ENCODE measurements around the gene TEC. TPM values are rescaled to one million over a fixed set of nuclear protein-coding genes. Genes with fewer than 3 reads are reported as not detected.
A peak's percentile ranks its signal among the peaks of the same experiment; 100 is the strongest.

Gene TEC
- total and polyA plus RNA-seq, 2 of the 8 experiments (the other 6 are each of a cell fraction or from before 2014, with no cell fraction given): 0.73 to 1.8 TPM

DNA sequence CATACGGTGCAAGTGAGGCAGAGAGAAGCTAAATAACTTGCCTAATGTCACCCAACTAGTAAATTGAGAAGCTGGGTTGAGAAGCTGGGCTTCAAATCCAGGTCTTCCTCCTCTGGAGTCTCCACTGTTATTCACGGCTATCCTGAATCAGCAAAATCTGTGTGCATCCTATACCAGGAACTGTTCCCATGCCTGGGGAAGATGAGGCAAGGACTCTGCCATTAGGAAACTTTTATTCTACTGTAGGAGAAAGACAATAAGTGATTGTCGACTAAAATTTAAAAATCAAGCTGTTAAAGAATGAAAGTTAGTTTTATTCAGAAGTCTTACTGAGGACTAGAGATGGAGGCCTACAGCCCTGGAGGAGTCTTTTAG lies 872 bp upstream of the TEC start:
- FAIRE-seq (no peak), DNase-seq (ENCODE audit: low read depth in 1 of 2, low spot score in 2 of 2) (no peak)
- H4K5ac ChIP-seq (ENCODE audit: insufficient read length, low read depth, low read length): no peak overlapping the region
- H2AK5ac ChIP-seq (ENCODE audit: low read depth, low read length): no peak overlapping the region
- H4K91ac ChIP-seq (replicated peaks; ENCODE audit: insufficient read length, low read length): no peak overlapping the region
- H4K20me1 ChIP-seq (replicated peaks in 1 of 2; ENCODE audit: control insufficient read depth in 1 of 2, insufficient read depth in 2 of 2, low read length in 2 of 2): no peaks in the 10 kb centered on the region
- peak overlapping the region; percentile 87 for H2AFZ ChIP-seq (ENCODE audit: low read length)
- H2BK12ac ChIP-seq (ENCODE audit: low read depth, low read length): no peak overlapping the region
- CTCF ChIA-PET (ENCODE audit: partially characterized antibody): interaction anchor here (0.6 to 1.2 kb wide), 3 partner anchors 25 to 99 kb away, joined by 3 to 4 read pairs (median 3); no protein-coding TSS in a partner anchor
- H3K56ac ChIP-seq (replicated peaks; ENCODE audit: insufficient read length, low read depth, low read length): no peak overlapping the region
- H3K79me1 ChIP-seq (ENCODE audit: low read depth, low read length): no peaks in the 10 kb centered on the region
- TF ChIP-seq MAFK (IDR thresholded peaks at IDR 0.05; ENCODE audit: low read depth, low read length) (0 out of 2 replicates have a peak, but pooled peaks have one; percentile 11), JUN (IDR thresholded peaks at IDR 0.05; ENCODE audit: low read depth, low read length) (no peak), RAD21 (IDR thresholded peaks at IDR 0.05 in 1 of 2, conservative IDR thresholded peaks at IDR 0.05 in 1 of 2; ENCODE audit: low read depth in 2 of 2, low read length in 2 of 2) (no peak), SIRT6 (IDR thresholded peaks at IDR 0.05; ENCODE audit: low read length) (no peak), YY1 (IDR thresholded peaks at IDR 0.05; ENCODE audit: low read depth, low read length) (no peak)
- H3K79me2 ChIP-seq (ENCODE audit: control insufficient read depth in 1 of 2, insufficient read depth in 2 of 2, low read length in 2 of 2): peaks cover 5 to 10% of the 10 kb centered on the region in 2 experiments; a peak in 1 of 4 replicates
- POLR2A ChIA-PET (ENCODE audit: partially characterized antibody): no interaction called here
- no peak overlapping the region; the same call in 1 of the 2 replicates for H3K27ac ChIP-seq (ENCODE audit: low read depth, low read length)
- no peak overlapping the region for H3K14ac ChIP-seq (ENCODE audit: insufficient read length)
- WGBS, 2 experiments (ENCODE audit: extremely low coverage in 1 of 2, insufficient coverage in 1 of 2, insufficient read length in 1 of 2, insufficient replicate concordance in 2 of 2, low coverage in 1 of 2, low lambda C conversion rate in 2 of 2, missing lambda C conversion rate in 1 of 2): 69% methylated on average over 3 of the region's 3 CpGs; no CpG with 5 or more reads in 1 of the 2 experiments
- peak overlapping the region; percentile 25; the same call in 1 of the 2 replicates for H3K18ac ChIP-seq (ENCODE audit: extremely low read depth, low read length)
- no peak overlapping the region for H3K23ac ChIP-seq (ENCODE audit: insufficient read length)
- no peaks in the 10 kb centered on the region for H3K36me3 ChIP-seq (ENCODE audit: control insufficient read depth in 2 of 4, insufficient read depth in 4 of 4, low read length in 3 of 4)
- H2BK15ac ChIP-seq (ENCODE audit: low read length): no peak overlapping the region
- no peaks in the 10 kb centered on the region for H3K27me3 ChIP-seq (replicated peaks in 1 of 4; ENCODE audit: control insufficient read depth in 3 of 4, extremely low read depth in 1 of 4, insufficient read depth in 3 of 4, low read length in 3 of 4)
- 0 out of 2 replicates have a peak overlapping the region, but pooled peaks have one; percentile 20 for H2BK5ac ChIP-seq (ENCODE audit: low read depth, low read length)
- H3K4me3 ChIP-seq (ENCODE audit: extremely low read depth in 1 of 4, insufficient read depth in 2 of 4, low read depth in 3 of 4, low read length in 4 of 4): peak overlapping the region; percentile 58 to 73 (median 60)
- no peak overlapping the region for H2BK20ac ChIP-seq (ENCODE audit: low read length)
- no peak overlapping the region for H2BK120ac ChIP-seq (replicated peaks; ENCODE audit: low read depth, low read length)
- peaks cover 5 to 6% of the 10 kb centered on the region in 2 experiments; a peak in 3 of 4 replicates for H3K9me3 ChIP-seq (ENCODE audit: insufficient read depth in 2 of 2, low read depth in 1 of 2, low read length in 1 of 2)
- H3K4me2 ChIP-seq (ENCODE audit: insufficient read depth in 1 of 2, low read depth in 2 of 2, low read length in 2 of 2): peak overlapping the region; percentile 64 to 66
- peaks cover 0 to 4% (median 0%) of the 10 kb centered on the region in 4 experiments; a peak in 3 of 7 replicates for H3K4me1 ChIP-seq (replicated peaks in 1 of 4; ENCODE audit: control insufficient read depth in 3 of 4, insufficient read depth in 4 of 4, low read length in 3 of 4)
- no peak overlapping the region for H3K9ac ChIP-seq (replicated peaks in 1 of 4; ENCODE audit: extremely low read depth in 1 of 4, low read depth in 3 of 4, low read length in 3 of 4)
- no peak overlapping the region for H4K8ac ChIP-seq (ENCODE audit: extremely low read depth, insufficient read depth, low read length)
- peak overlapping the region; percentile 8 for H3K4ac ChIP-seq (replicated peaks; ENCODE audit: insufficient read length, low read depth, low read length)
- H3K23me2 ChIP-seq (ENCODE audit: low read depth, low read length): peaks cover 9% of the 10 kb centered on the region; the same call in 1 of the 2 replicates

Measured in H1 (cell line).